Measurements from ENCODE around the gene AK9.

DNA sequence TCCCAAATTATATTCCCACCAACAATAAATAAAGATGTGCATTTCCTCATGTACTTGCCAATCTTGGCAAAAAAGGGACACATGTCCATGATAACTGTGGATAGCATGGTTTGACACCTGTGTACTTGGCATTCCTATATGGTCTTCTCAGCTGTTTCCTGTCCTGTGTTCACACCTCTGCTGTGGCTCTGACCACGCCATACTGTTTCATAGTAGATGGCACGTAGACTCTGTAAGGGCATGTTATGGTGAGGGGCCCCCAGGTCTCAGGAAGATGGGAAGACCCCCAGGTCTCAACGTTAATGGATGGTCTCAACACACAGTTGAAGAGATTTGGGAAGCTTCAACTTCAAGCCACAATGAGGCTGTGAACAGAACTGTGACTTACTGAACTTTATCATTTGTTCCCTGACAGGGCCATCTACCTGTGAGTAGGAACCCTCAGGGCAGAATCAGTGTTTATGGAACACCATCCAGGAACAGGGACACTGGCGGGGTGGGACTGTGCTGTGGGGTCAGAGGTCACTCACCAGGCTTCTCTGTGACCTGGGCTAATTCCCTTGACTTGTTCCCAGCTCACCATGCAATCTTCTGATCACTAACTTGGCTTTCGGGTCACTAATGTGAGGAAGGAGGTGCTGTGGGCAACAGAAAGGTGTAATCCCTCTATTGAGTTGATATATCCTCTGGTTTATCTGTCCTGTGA lies 219.7 kb downstream of the AK9 start:
- TF ChIP-seq EZH2 (IDR thresholded peaks at IDR 0.05; ENCODE audit: borderline replicate concordance) (no peak), EZH2phosphoT487 (IDR thresholded peaks at IDR 0.05; ENCODE audit: low read depth, severe bottlenecking, unreplicated experiment) (no peak)
- TF ChIP-seq, protein P1, sequence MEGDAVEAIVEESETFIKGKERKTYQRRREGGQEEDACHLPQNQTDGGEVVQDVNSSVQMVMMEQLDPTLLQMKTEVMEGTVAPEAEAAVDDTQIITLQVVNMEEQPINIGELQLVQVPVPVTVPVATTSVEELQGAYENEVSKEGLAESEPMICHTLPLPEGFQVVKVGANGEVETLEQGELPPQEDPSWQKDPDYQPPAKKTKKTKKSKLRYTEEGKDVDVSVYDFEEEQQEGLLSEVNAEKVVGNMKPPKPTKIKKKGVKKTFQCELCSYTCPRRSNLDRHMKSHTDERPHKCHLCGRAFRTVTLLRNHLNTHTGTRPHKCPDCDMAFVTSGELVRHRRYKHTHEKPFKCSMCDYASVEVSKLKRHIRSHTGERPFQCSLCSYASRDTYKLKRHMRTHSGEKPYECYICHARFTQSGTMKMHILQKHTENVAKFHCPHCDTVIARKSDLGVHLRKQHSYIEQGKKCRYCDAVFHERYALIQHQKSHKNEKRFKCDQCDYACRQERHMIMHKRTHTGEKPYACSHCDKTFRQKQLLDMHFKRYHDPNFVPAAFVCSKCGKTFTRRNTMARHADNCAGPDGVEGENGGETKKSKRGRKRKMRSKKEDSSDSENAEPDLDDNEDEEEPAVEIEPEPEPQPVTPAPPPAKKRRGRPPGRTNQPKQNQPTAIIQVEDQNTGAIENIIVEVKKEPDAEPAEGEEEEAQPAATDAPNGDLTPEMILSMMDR (IDR thresholded peaks at IDR 0.05; ENCODE audit: poor library complexity) = no peak

Data from hepatocyte (in vitro differentiated cells).